Measurements from ENCODE around the gene KANTR.
"Not testable (repeated sequence)": the region's sequence is repeated elsewhere in the genome, so short reads cannot be mapped to it uniquely, and the experiment has no call there.

The KANTR gene

GRCh38 chrX:53122013-53122412, 28.1 kb downstream of the KANTR start:
- no peak for DNase-seq (ENCODE audit: insufficient read length, low spot score)
- FAIRE-seq = no peak

GRCh38 chrX:53125506-53125905, 31.6 kb downstream of the KANTR start:
- FAIRE-seq = no peak
- no peak for DNase-seq (ENCODE audit: insufficient read length, low spot score)

GRCh38 chrX:53126377-53126776, 32.4 kb downstream of the KANTR start:
- FAIRE-seq (no peak), DNase-seq (ENCODE audit: insufficient read length, low spot score) (no peak)

- FAIRE-seq (no peak), DNase-seq (ENCODE audit: insufficient read length, low spot score) (no peak)
Observed at GRCh38 chrX:53128097-53128749, 34.3 kb downstream of the KANTR start.

GRCh38 chrX:53133400-53133799, 39.5 kb downstream of the KANTR start:
- FAIRE-seq (no peak), DNase-seq (ENCODE audit: insufficient read length, low spot score) (no peak)

- DNase-seq (ENCODE audit: insufficient read length, low spot score) (no peak), FAIRE-seq (no peak)
Observed at GRCh38 chrX:53135581-53135980, 41.6 kb downstream of the KANTR start.

GRCh38 chrX:53153581-53153980, 59.6 kb downstream of the KANTR start:
- no peak for FAIRE-seq
- DNase-seq (ENCODE audit: insufficient read length, low spot score) = no peak

GRCh38 chrX:53155512-53156206, 61.7 kb downstream of the KANTR start:
- no peak for FAIRE-seq
- DNase-seq (ENCODE audit: insufficient read length, low spot score) = no peak

- FAIRE-seq (no peak), DNase-seq (ENCODE audit: insufficient read length, low spot score) (no peak)
Observed at GRCh38 chrX:53156207-53156596, 62.3 kb downstream of the KANTR start.

GRCh38 chrX:53159184-53159583, 65.2 kb downstream of the KANTR start:
- FAIRE-seq (no peak), DNase-seq (ENCODE audit: insufficient read length, low spot score) (no peak)

GRCh38 chrX:53160297-53160983, 66.5 kb downstream of the KANTR start:
- DNase-seq (ENCODE audit: insufficient read length, low spot score) = no peak
- FAIRE-seq = no peak

GRCh38 chrX:53163436-53163835, 69.5 kb downstream of the KANTR start:
- FAIRE-seq = no peak

GRCh38 chrX:53164566-53164965, 70.6 kb downstream of the KANTR start:
- FAIRE-seq; DNase-seq (ENCODE audit: insufficient read length, low spot score): not testable (repeated sequence)

More at GRCh38 chrX:53163436-53163835, 69.5 kb downstream of the KANTR start:
- DNase-seq (ENCODE audit: insufficient read length, low spot score) = no peak

GRCh38 chrX:53166103-53166502, 72.2 kb downstream of the KANTR start:
- DNase-seq (ENCODE audit: insufficient read length, low spot score) (no peak), FAIRE-seq (no peak)

GRCh38 chrX:53171356-53171755, 77.4 kb downstream of the KANTR start:
- DNase-seq (ENCODE audit: insufficient read length, low spot score) = no peak
- no peak for FAIRE-seq
